ENCODE measurements around the gene MYO1B.

- no peak for TF ChIP-seq POLR2AphosphoS5 (IDR thresholded peaks at IDR 0.05; ENCODE audit: low read depth, low read length)
- TF ChIP-seq TAF1 (IDR thresholded peaks at IDR 0.05; ENCODE audit: low read depth, low read length), result no peak
- no peak for TF ChIP-seq POLR2A (IDR thresholded peaks at IDR 0.05; ENCODE audit: low read depth, low read length)
- TF ChIP-seq SPI1 (IDR thresholded peaks at IDR 0.05; ENCODE audit: low read depth, low read length), result no peak
- TF ChIP-seq PAX5 (IDR thresholded peaks at IDR 0.05; ENCODE audit: insufficient read depth, low read length, severe bottlenecking), result no peak
These were observed 198.2 kb downstream of the MYO1B start for GRCh38 chr2:191443446-191443845.
